AG09319 (cell line): ENCODE measurements around the gene SPAG7.

Experiments used
- DNase-seq: peaks from one replicate; pipeline ENCODE4 v3.0.0-alpha.2; 2010; ENCODE audit warnings: low read depth; ENCODE audit errors: extremely low read depth
- CTCF ChIP-seq: IDR thresholded peaks from 2 replicates; pipeline ENCODE4 v1.5.1; 2011; ENCODE audit warnings: low read depth, mild to moderate bottlenecking, inconsistent platforms, low read length, moderate library complexity

SPAG7 gene

GRCh38 chr17:4986951-4987766 is 19.5 kb upstream of the SPAG7 start, which contains the start of gene CAMTA2:
CAMTA2 (minus strand) TSS chr17:4987675; CDS start chr17:4986222, 1,453 bp downstream.
- peak; percentile 51 for TF ChIP-seq CTCF
- DNase-seq = no peak

- TF ChIP-seq CTCF = no peak
These were observed 18.8 kb upstream of the SPAG7 start for GRCh38 chr17:4986403-4986802.

GRCh38 chr17:4982305-4982704 is 14.7 kb upstream of the SPAG7 start:
- no peak for DNase-seq
- TF ChIP-seq CTCF = no peak

More at GRCh38 chr17:4986403-4986802, 18.8 kb upstream of the SPAG7 start:
- DNase-seq = no peak

GRCh38 chr17:4980644-4981216 is 13.1 kb upstream of the SPAG7 start:
- DNase-seq = no peak
- TF ChIP-seq CTCF = peak; percentile 62

GRCh38 chr17:4978726-4979125 is 11.1 kb upstream of the SPAG7 start:
- TF ChIP-seq CTCF = no peak
- no peak for DNase-seq

GRCh38 chr17:4974115-4974670 is 6.6 kb upstream of the SPAG7 start:
- no peak for DNase-seq
- TF ChIP-seq CTCF = no peak
